Ovary (tissue), 9 donors: ENCODE results near the gene C6orf62. TPM values are rescaled to one million over a fixed set of nuclear protein-coding genes. Genes with fewer than 3 reads are reported as not detected.
"Not testable (repeated sequence)": the region's sequence is repeated elsewhere in the genome, so short reads cannot be mapped to it uniquely, and the experiment has no call there.

Experiments used
- DNase-seq, 5 donors: peaks; one replicate each; pipeline ENCODE4 v3.0.0-alpha.2; 2019 to 2020
- H3K27ac ChIP-seq, 2 donors: fragments of 200-600 bp; one replicate each; pipeline versions ENCODE4 v1.5.1 to v1.8.0; 2019 to 2022
- H3K27me3 ChIP-seq: fragments of 200-600 bp; one replicate; pipeline ENCODE4 v1.8.0; 2022
- H3K36me3 ChIP-seq: fragments of 200-600 bp; sonication (generic); one replicate; pipeline ENCODE4 v1.5.1; 2019
- H3K4me1 ChIP-seq: one replicate; pipeline ENCODE4 v1.8.1; 2013; ENCODE audit warnings: mild to moderate bottlenecking, moderate library complexity; ENCODE audit not compliant: insufficient read depth
- H3K4me3 ChIP-seq: fragments of 200-600 bp; sonication (generic); one replicate; pipeline ENCODE4 v1.5.1; 2017
- H3K9me3 ChIP-seq, 2 donors: fragments of 200-600 bp in 1 of 2; sonication (generic) in 1 of 2; one replicate each; pipeline versions ENCODE4 v1.5.1 to v1.8.1; 2013 to 2019; ENCODE audit warnings: mild to moderate bottlenecking in 1 of 2, moderate library complexity in 1 of 2
- CTCF ChIP-seq, 3 donors: fragments of 450-650 bp in 2 of 3; fragments of 200-600 bp in 1 of 3; IDR thresholded peaks; one replicate each; pipeline versions ENCODE4 v1.5.1 to v1.8.0; 2016 to 2022; ENCODE audit warnings: antibody characterized with exemption in 3 of 3, mild to moderate bottlenecking in 1 of 3
- EP300 ChIP-seq: sonication (generic); formaldehyde crosslinking; IDR thresholded peaks from one replicate; pipeline ENCODE4 v1.6.1; 2017; ENCODE audit warnings: antibody characterized with exemption
- POLR2A ChIP-seq: fragments of 450-650 bp; IDR thresholded peaks from one replicate; pipeline ENCODE4 v1.6.1; 2017; ENCODE audit warnings: antibody characterized with exemption, mild to moderate bottlenecking, moderate library complexity
- WGBS, 3 donors: extraction: QIAGEN DNeasy Blood & Tissue Kit in 1 of 3; methylation state at CpG; one replicate each; pipeline versions ENCODE4 v1.1.5 to v1.1.7; 2013 to 2017; 5-methylcytosine and 5-hydroxymethylcytosine counted together
- intact Hi-C, 4 donors: fragments of 100-400 bp; cut with DNase I; formaldehyde crosslinking; loops; one replicate each; pipeline versions ENCODE4 v1.11.0 to v1.15.1; 2022 to 2023
- polyA plus RNA-seq, 2 donors: library from polyadenylated mRNA; stranded (reverse); fragments of 200-250 nt in 1 of 2; fragments of 350-450 nt in 1 of 2; fragmentation: Illumina TruSeq in 1 of 2; extraction: RNeasy Lipid Tissue Mini Kit (QIAGEN cat#74804) in 1 of 2; gene quantifications; one replicate each; pipeline ENCODE4 v1.2.3, GENCODE V29; 2013 to 2014
- total RNA-seq, 7 donors: library from RNA; depleted of rRNA in 2 of 7; stranded (reverse); fragments of >200 nt in 2 of 7; fragmentation: NEBNext Ultra II Directional in 3 of 7; extraction: Animal tissue kit (Norgen Biotek cat#: 25700) in 3 of 7; gene quantifications; one replicate each; pipeline versions ENCODE4 v1.1.0 to v1.2.4, GENCODE V29; 2016 to 2023
- donor health status: DM: no; HTN: no; CAD: no; lungs with moderate emphysema.
- donor health status: DM: no; HTN: no; CAD: no.
- donor health status: Bipolar disorder and iron deficiency.
- donor health status: DM: yes; HTN: yes; CAD: no.
- donor health status: DM: no; HTN: no; CAD: no.
- donor health status: DM: yes; HTN: yes; CAD: no.

The C6orf62 gene
- total and polyA plus RNA-seq, 9 donors, result 40.6 to 101 (median 76.0) TPM

DNA sequence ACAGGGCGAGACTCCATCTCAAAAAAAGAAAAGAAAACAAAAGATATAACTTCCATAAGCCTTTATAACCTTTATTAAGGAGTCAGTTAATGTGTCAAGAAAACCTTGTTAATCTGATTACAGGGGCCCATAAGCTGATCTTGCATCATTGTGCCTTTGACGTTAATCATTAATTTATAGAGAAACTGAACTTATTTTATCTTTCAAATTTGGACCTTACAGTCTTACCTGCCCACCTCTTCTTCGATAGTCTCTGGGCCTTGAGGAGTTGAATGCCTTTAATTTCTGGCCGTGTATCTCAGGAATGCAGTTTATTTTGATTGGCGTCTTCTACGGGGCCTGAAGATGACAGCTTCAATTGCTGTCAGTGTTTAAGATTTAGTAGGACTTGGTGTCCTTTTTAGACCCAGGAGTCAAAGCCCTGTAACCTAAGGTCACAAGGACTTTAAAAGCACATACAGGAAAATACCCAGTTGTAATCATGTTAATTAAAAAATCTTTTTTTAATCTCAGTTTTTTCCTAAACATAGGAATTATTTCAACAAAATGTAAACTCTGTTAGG lies 46.3 kb downstream of the C6orf62 start:
- WGBS, 3 donors, result 83 to 94% (median 94%) methylated on average over 6 of the region's 6 CpGs
- Histone ChIP-seq H3K27ac (no peak overlapping the region), H3K4me1 (no peaks in the 10 kb centered on the region), H3K36me3 (no peaks in the 10 kb centered on the region), H3K4me3 (no peak overlapping the region), H3K27me3 (no peaks in the 10 kb centered on the region), H3K9me3 (no peaks in the 10 kb centered on the region)
- no peak for TF ChIP-seq CTCF (IDR thresholded peaks at IDR 0.05)
- TF ChIP-seq EP300, result no peak
- no peak for TF ChIP-seq POLR2A
- intact Hi-C loops, result no loop called here
- DNase-seq, result no peak

DNA sequence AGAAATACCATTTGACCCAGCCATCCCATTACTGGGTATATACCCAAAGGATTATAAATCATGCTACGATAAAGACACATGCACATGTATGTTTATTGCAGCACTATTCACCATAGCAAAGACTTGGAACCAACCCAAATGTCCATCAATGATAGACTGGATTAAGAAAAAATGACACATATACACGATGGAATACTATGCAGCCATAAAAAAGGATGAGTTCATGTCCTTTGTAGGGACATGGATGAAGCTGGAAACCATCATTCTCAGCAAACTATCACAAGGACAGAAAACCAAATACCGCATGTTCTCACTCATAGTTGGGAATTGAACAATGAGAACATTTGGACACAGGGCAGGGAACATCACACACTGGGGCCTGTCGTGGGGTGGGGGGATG lies 47.9 kb downstream of the C6orf62 start:
- H3K27me3 ChIP-seq, H3K36me3 ChIP-seq, H3K4me1 ChIP-seq, intact Hi-C loops, H3K9me3 ChIP-seq, H3K27ac ChIP-seq, DNase-seq, H3K4me3 ChIP-seq: not testable (repeated sequence)
- WGBS, 3 donors, result 93 to 98% (median 95%) methylated on average over 4 of the region's 4 CpGs

DNA sequence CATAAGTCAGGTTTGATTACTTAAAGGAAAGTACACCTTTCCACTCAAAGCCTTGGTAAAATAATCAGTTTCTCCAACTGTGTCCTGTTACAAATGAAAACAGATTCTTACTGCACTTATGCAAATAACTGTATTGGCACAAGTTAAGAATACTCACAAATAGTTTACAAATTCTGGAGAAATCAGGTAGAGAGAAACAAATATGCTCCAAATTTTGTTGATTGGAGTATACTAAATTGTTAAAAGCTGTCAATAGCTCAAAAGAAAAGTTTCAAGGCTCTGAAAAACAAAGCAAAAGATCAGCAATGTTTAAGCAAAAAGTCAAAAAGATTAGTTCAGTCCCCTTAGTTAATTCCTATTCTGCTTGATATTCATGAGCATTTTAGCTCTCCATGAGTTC lies 48.5 kb downstream of the C6orf62 start:
- intact Hi-C loops, DNase-seq, H3K4me1 ChIP-seq, H3K27me3 ChIP-seq, H3K27ac ChIP-seq, H3K36me3 ChIP-seq, H3K4me3 ChIP-seq, H3K9me3 ChIP-seq: not testable (repeated sequence)

- H3K27me3 ChIP-seq, result no peaks in the 10 kb centered on the region
- no peak for TF ChIP-seq POLR2A
- TF ChIP-seq EP300, result no peak
- no peak for TF ChIP-seq CTCF (IDR thresholded peaks at IDR 0.05)
- H3K9me3 ChIP-seq, result no peaks in the 10 kb centered on the region
- H3K4me3 ChIP-seq, result no peak overlapping the region
- peaks cover 2% of the 10 kb centered on the region for H3K4me1 ChIP-seq
- no peaks in the 10 kb centered on the region for H3K36me3 ChIP-seq
- H3K27ac ChIP-seq, result no peak overlapping the region
- intact Hi-C loops, result no loop called here
- DNase-seq, result no peak
- WGBS, 3 donors, result 90 to 97% (median 91%) methylated on average over 9 of the region's 9 CpGs
Measured at GRCh38 chr6:24668997-24669361, 50.0 kb downstream of the C6orf62 start.

- DNase-seq, result peak in 1 of 5 donors; percentile 25
- H3K4me1 ChIP-seq, H3K36me3 ChIP-seq, H3K4me3 ChIP-seq, H3K9me3 ChIP-seq, H3K27me3 ChIP-seq, intact Hi-C loops, H3K27ac ChIP-seq: not testable (repeated sequence)
- 95 to 97% (median 95%) methylated on average over 18 of the region's 18 CpGs for WGBS, 3 donors
Measured at GRCh38 chr6:24668066-24668996, 50.6 kb downstream of the C6orf62 start.

DNA sequence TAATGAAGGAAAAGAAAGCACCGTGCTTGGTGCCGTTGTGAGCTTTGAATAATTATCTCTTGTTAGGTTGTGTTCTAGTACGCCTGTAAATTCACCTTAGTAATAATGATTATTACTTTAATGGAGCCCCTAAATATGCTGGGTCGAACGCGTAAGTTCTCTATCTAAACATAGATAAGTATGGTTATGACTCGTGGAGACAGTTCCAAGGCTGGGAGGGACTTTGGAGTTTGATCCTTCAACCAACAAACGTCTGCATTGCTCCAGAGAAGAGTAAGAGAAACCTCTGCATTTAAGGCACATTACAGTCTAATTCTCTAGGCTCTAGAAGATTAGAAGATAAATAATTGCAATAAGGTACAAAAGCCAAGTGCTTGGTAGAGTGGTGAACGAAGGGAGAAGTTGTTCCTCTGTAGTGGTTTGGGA lies 51.6 kb downstream of the C6orf62 start:
- peaks cover 6% of the 10 kb centered on the region for H3K4me1 ChIP-seq
- H3K4me3 ChIP-seq, result peak overlapping the region; percentile 85
- no peaks in the 10 kb centered on the region for H3K36me3 ChIP-seq
- no peaks in the 10 kb centered on the region for H3K9me3 ChIP-seq
- intact Hi-C loops, result no loop called here
- H3K27ac ChIP-seq, result peak overlapping the region; percentile 36 to 55
- WGBS, 3 donors, result 2 to 4% (median 3%) methylated on average over 9 of the region's 9 CpGs
- H3K27me3 ChIP-seq, result no peaks in the 10 kb centered on the region
- peak; percentile 10 for TF ChIP-seq EP300
- no peak for TF ChIP-seq POLR2A
- no peak for DNase-seq
